Sigmoid colon (tissue), 7 donors: ENCODE measurements around the gene TSC22D4. TPM values are rescaled to one million over a fixed set of nuclear protein-coding genes. Genes with fewer than 3 reads are reported as not detected.

Source experiments
- DNase-seq: peaks from one replicate; pipeline ENCODE4 v3.0.0-alpha.2; 2019
- H3K27ac ChIP-seq, 4 donors: fragments of 200-600 bp; sonication (generic); one replicate each; pipeline ENCODE4 v1.5.1; 2016 to 2019; ENCODE audit warnings: mild to moderate bottlenecking in 1 of 4
- H3K27me3 ChIP-seq, 3 donors: fragments of 200-600 bp; sonication (generic); one replicate each; pipeline ENCODE4 v1.5.1; 2019; ENCODE audit warnings: mild to moderate bottlenecking in 1 of 3
- H3K36me3 ChIP-seq, 4 donors: fragments of 200-600 bp; sonication (generic); one replicate each; pipeline ENCODE4 v1.5.1; 2016 to 2019
- H3K4me1 ChIP-seq, 4 donors: fragments of 200-600 bp; sonication (generic); one replicate each; pipeline ENCODE4 v1.5.1; 2017 to 2019
- H3K4me3 ChIP-seq, 4 donors: fragments of 200-600 bp; sonication (generic); one replicate each; pipeline ENCODE4 v1.5.1; 2017 to 2019; ENCODE audit warnings: mild to moderate bottlenecking in 2 of 4, moderate library complexity in 1 of 4
- H3K9me3 ChIP-seq, 4 donors: fragments of 200-600 bp in 3 of 4; sonication (generic) in 3 of 4; one replicate each; pipeline versions ENCODE4 v1.5.1 to v1.6.1; 2013 to 2019
- EP300 ChIP-seq, 4 donors: sonication (generic); formaldehyde crosslinking; IDR thresholded peaks; one replicate each; pipeline ENCODE4 v1.6.1; 2017; ENCODE audit warnings: antibody characterized with exemption in 4 of 4
- POLR2A ChIP-seq, 2 donors: fragments of 450-650 bp; IDR thresholded peaks; one replicate each; pipeline ENCODE4 v1.6.1; 2016; ENCODE audit warnings: antibody characterized with exemption in 2 of 2, mild to moderate bottlenecking in 2 of 2, moderate library complexity in 2 of 2
- POLR2AphosphoS5 ChIP-seq, 4 donors: sonication (generic); formaldehyde crosslinking; IDR thresholded peaks; one replicate each; pipeline ENCODE4 v1.6.1; 2017; ENCODE audit warnings: antibody characterized with exemption in 4 of 4
- WGBS, 2 donors: extraction: QIAGEN DNeasy Blood & Tissue Kit; methylation state at CpG; one replicate each; pipeline ENCODE4 v1.1.7; 2013; 5-methylcytosine and 5-hydroxymethylcytosine counted together
- intact Hi-C: fragments of 100-400 bp; cut with DNase I; formaldehyde crosslinking; loops from one replicate; pipeline ENCODE4 v1.15.1; 2023
- polyA plus RNA-seq, 3 donors: library from polyadenylated mRNA; stranded (reverse); fragments of 200-250 nt; gene quantifications; one replicate each; pipeline ENCODE4 v1.2.3, GENCODE V29; 2013
- total RNA-seq, 4 donors: library from RNA; depleted of rRNA; stranded (reverse); fragments of >200 nt; gene quantifications; one replicate each; pipeline ENCODE4 v1.1.0, GENCODE V29; 2016
- TF ChIP-seq, protein P1 (sequence below), 4 experiments: fragments of 450-650 bp in 3 of 4; fragments of 200-600 bp in 1 of 4; IDR thresholded peaks; one replicate each; pipeline ENCODE4 v1.5.1; 2016 to 2019; ENCODE audit warnings: antibody characterized with exemption in 4 of 4, mild to moderate bottlenecking in 3 of 4, moderate library complexity in 2 of 4
- donor health status: healthy with polysubstance abuse.
- donor health status: Bipolar disorder and iron deficiency.
- donor health status: healthy.

The TSC22D4 gene
- total and polyA plus RNA-seq, 7 donors = 24.4 to 53.5 (median 31.6) TPM

DNA sequence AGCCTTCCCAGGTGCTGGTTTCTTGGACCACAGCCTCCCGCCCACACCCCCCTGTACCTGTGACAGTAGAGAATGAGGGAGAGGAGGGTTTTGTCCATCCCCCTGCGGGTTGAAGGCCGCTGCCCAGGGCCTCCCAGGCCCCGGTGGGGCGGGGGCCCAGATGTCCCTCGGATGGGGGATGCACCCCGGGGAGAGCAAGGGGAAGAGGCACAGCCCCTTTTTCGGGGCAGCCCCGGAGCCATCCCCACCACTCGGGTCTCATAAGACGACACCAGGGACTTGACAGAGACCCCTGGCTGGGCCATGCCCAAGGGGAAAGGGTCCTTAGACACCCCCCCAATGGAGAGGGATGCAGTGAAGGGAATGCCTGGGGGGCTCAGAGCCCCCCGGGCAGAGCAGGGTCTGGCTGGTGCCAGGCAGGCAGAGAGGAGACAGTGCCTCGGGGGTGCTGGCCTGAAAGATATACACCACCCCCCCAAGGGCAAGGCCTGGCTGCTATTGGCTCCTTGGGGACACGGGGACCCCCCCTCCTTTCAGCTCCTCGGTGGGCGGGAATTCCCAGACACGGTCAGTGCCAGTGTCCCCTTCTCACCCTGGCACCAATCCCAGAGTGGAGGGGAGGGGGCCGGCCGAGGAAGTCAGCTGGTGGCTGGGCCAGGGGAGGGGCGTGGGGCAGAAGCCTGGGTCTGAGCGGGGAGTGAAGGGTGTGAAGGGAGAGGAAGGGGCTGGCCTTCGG, 11.2 kb downstream of the TSC22D4 start:
- WGBS, 2 donors = 80 to 81% methylated on average over 22 of the region's 22 CpGs
- no peak for DNase-seq
- Histone ChIP-seq H3K4me3 (peak overlapping the region in 2 of 4 donors; percentile 14 to 23), H3K27me3 (no peaks in the 10 kb centered on the region), H3K27ac (peak overlapping the region; percentile 36 to 77 (median 72)), H3K4me1 (peaks cover 0 to 67% (median 54%) of the 10 kb centered on the region in 4 donors), H3K36me3 (peaks cover 0 to 55% (median 15%) of the 10 kb centered on the region in 4 donors), H3K9me3 (no peaks in the 10 kb centered on the region)
- intact Hi-C loops = loop anchor here (2.0 to 5.0 kb wide), 3 partner anchors 91 to 224 kb away; partner anchors contain the start of gene GIGYF1
- TF ChIP-seq POLR2AphosphoS5 (IDR thresholded peaks at IDR 0.05) (peak in 2 of 4 donors; percentile 40 to 56), POLR2A (IDR thresholded peaks at IDR 0.05) (no peak), EP300 (IDR thresholded peaks at IDR 0.05) (no peak)
- TF ChIP-seq, protein P1, sequence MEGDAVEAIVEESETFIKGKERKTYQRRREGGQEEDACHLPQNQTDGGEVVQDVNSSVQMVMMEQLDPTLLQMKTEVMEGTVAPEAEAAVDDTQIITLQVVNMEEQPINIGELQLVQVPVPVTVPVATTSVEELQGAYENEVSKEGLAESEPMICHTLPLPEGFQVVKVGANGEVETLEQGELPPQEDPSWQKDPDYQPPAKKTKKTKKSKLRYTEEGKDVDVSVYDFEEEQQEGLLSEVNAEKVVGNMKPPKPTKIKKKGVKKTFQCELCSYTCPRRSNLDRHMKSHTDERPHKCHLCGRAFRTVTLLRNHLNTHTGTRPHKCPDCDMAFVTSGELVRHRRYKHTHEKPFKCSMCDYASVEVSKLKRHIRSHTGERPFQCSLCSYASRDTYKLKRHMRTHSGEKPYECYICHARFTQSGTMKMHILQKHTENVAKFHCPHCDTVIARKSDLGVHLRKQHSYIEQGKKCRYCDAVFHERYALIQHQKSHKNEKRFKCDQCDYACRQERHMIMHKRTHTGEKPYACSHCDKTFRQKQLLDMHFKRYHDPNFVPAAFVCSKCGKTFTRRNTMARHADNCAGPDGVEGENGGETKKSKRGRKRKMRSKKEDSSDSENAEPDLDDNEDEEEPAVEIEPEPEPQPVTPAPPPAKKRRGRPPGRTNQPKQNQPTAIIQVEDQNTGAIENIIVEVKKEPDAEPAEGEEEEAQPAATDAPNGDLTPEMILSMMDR (IDR thresholded peaks at IDR 0.05) = no peak

DNA sequence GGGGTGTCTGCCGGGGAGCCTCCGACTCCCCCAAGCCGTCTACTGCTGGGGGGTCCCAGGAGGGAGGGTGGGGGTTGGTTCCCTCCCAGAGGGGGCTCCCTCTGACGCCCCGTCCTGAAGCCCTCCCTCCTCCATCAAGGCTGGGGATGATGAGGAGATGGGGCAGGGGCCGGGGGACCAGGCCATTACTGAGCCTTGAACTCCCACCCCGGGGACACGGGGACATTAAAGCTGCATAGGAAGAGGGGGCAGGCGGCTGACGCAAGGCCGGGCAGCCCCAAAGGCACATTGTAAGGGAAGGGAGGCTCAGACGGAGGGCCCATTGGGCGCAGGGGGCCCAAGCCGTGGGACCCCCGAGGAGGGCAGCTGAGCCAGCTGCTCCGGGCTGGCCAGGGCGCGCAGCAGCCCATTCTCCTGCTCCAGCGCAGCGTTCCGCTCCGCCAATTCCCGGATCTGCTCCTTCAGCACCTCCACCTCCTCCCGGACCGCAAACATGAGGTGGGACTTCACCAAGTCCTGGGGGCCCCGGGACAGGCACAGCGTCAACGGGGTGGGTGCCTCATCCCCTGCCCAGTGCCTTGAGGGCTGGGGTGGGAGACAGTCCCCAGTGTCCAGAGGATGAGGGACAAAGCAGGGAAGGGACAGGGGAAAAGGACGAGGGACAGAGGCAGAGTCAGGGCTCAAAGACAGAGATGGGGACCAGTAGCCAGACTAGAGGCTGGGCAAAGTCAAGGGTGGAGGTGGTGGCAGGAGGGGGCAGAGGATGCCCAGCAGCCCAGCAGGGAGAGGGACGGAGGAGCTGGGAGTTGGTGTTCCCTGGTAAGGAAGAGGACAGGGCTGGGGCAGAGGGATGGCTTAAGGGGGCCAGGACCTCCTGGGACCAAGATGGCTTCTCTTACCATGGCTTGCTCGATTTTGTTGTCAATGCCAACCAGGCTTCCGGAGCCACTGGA, 12.1 kb downstream of the TSC22D4 start:
- intact Hi-C loops = loop anchor here (5.0 kb wide), 2 partner anchors 210 to 225 kb away; partner anchors contain the start of gene GIGYF1
- peaks cover 0 to 58% (median 46%) of the 10 kb centered on the region in 4 donors for H3K4me1 ChIP-seq
- peak overlapping the region; percentile 54 to 77 (median 72) for H3K27ac ChIP-seq

DNA sequence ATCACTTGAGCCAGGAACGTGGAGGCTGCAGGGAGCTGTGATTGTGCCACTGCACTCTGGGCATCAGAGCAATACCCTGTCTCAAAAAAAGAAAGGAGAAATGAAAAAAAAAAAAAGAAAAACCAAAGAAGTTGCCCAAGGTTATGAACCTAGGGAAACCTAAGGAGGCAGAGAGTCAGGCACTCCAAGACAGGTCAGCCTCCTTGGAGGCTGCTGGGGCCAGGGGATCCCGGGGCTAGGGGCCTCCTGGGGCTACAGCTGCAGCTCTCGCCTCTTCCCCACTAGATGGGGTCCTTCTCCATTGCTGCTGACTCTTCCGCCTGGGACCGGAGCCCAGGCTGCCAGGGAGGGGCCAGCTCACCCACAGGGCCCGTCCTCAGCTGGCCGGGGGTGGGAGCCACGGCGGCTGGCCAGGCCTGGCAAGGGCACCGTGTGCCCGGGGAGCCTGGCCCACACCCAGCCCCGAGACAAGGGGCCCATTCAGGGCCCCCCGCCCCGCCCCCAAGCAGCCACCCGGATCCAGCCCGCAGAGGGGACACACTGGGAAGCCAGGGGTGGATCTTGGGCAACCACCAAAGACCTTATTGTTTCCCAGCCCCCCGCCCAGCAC, 13.2 kb downstream of the TSC22D4 start:
- H3K27ac ChIP-seq = peak overlapping the region; percentile 54 to 77 (median 72)
- intact Hi-C loops = loop anchor here (5.0 kb wide), 2 partner anchors 211 to 226 kb away; partner anchors contain the start of gene GIGYF1
- peaks cover 0 to 41% (median 7%) of the 10 kb centered on the region in 4 donors for H3K36me3 ChIP-seq
- no peaks in the 10 kb centered on the region for H3K27me3 ChIP-seq
- H3K9me3 ChIP-seq = no peaks in the 10 kb centered on the region
- 9 to 34% methylated on average over 17 of the region's 17 CpGs for WGBS, 2 donors
- TF ChIP-seq POLR2A (IDR thresholded peaks at IDR 0.05) (no peak), POLR2AphosphoS5 (IDR thresholded peaks at IDR 0.05) (peak in 3 of 4 donors; percentile 41 to 75 (median 71))
- TF ChIP-seq, protein P1 (IDR thresholded peaks at IDR 0.05) = peak; percentile 35 to 79 (median 60)
- peak overlapping the region in 3 of 4 donors; percentile 14 to 23 (median 21) for H3K4me3 ChIP-seq
- H3K4me1 ChIP-seq = peaks cover 0 to 49% (median 41%) of the 10 kb centered on the region in 4 donors
- peak; percentile 92 for DNase-seq

More for the DNA sequence above, 12.1 kb downstream of the TSC22D4 start:
- no peaks in the 10 kb centered on the region for H3K27me3 ChIP-seq
- 80 to 89% methylated on average over 32 of the region's 32 CpGs for WGBS, 2 donors
- TF ChIP-seq EP300 (IDR thresholded peaks at IDR 0.05) = no peak
- TF ChIP-seq POLR2AphosphoS5 (IDR thresholded peaks at IDR 0.05) = peak in 1 of 4 donors; percentile 3
- peaks cover 0 to 48% (median 11%) of the 10 kb centered on the region in 4 donors for H3K36me3 ChIP-seq
- no peaks in the 10 kb centered on the region for H3K9me3 ChIP-seq
- no peak for DNase-seq
- peak overlapping the region in 2 of 4 donors; percentile 14 to 23 for H3K4me3 ChIP-seq

DNA sequence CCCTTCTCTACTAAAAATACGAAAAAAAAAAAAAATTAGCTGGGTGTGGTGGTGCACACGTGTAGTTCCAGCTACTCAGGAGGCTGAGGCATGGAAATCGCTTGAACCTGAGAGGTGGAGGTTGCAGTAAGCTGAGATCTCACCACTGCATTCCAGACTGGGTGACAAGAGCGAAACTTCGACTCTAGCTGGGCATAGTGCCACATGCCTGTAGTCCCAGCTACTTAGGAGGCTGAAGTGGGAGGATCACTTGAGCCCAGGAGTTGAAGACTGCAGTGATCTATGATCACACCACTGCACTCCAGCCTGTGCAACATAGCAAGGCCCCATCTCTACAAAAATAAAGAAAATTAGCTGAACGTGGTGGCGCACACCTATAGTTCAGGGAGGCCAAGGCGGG, 13.7 kb downstream of the TSC22D4 start:
- intact Hi-C loops = loop anchor here (5.0 kb wide), 2 partner anchors 212 to 227 kb away; partner anchors contain the start of gene GIGYF1
- Histone ChIP-seq H3K4me1 (peaks cover 0 to 48% (median 41%) of the 10 kb centered on the region in 4 donors), H3K9me3 (no peaks in the 10 kb centered on the region), H3K27ac (peak overlapping the region in 3 of 4 donors; percentile 71 to 77 (median 74)), H3K4me3 (no peak overlapping the region), H3K36me3 (peaks cover 0 to 38% (median 7%) of the 10 kb centered on the region in 4 donors), H3K27me3 (no peaks in the 10 kb centered on the region)
- TF ChIP-seq, protein P1 (IDR thresholded peaks at IDR 0.05) = no peak
- no peak for TF ChIP-seq POLR2AphosphoS5 (IDR thresholded peaks at IDR 0.05)
- TF ChIP-seq EP300 (IDR thresholded peaks at IDR 0.05) = no peak
- TF ChIP-seq POLR2A (IDR thresholded peaks at IDR 0.05) = no peak
- DNase-seq = no peak
- WGBS, 2 donors = 78 to 82% methylated on average over 8 of the region's 8 CpGs
